Ovary (tissue), 3 donors: ENCODE data around the gene CNTRL.

Experiments used
- EP300 ChIP-seq: sonication (generic); formaldehyde crosslinking; IDR thresholded peaks from one replicate; pipeline ENCODE4 v1.6.1; 2017; ENCODE audit warnings: antibody characterized with exemption
- POLR2A ChIP-seq: fragments of 450-650 bp; IDR thresholded peaks from one replicate; pipeline ENCODE4 v1.6.1; 2017; ENCODE audit warnings: antibody characterized with exemption, mild to moderate bottlenecking, moderate library complexity
- TF ChIP-seq, protein P1 (sequence below), 3 donors: fragments of 450-650 bp in 2 of 3; fragments of 200-600 bp in 1 of 3; IDR thresholded peaks; one replicate each; pipeline versions ENCODE4 v1.5.1 to v1.8.0; 2016 to 2022; ENCODE audit warnings: antibody characterized with exemption in 3 of 3, mild to moderate bottlenecking in 1 of 3
- donor health status: DM: no; HTN: no; CAD: no.

- TF ChIP-seq, protein P1, sequence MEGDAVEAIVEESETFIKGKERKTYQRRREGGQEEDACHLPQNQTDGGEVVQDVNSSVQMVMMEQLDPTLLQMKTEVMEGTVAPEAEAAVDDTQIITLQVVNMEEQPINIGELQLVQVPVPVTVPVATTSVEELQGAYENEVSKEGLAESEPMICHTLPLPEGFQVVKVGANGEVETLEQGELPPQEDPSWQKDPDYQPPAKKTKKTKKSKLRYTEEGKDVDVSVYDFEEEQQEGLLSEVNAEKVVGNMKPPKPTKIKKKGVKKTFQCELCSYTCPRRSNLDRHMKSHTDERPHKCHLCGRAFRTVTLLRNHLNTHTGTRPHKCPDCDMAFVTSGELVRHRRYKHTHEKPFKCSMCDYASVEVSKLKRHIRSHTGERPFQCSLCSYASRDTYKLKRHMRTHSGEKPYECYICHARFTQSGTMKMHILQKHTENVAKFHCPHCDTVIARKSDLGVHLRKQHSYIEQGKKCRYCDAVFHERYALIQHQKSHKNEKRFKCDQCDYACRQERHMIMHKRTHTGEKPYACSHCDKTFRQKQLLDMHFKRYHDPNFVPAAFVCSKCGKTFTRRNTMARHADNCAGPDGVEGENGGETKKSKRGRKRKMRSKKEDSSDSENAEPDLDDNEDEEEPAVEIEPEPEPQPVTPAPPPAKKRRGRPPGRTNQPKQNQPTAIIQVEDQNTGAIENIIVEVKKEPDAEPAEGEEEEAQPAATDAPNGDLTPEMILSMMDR (IDR thresholded peaks at IDR 0.05), result no peak
- no peak for TF ChIP-seq POLR2A
- no peak for TF ChIP-seq EP300
Observed at GRCh38 chr9:121088576-121088975, 13.8 kb downstream of the CNTRL start.
